Neural cell (in vitro differentiated cells): ENCODE results near the gene GFER. TPM values are rescaled to one million over a fixed set of nuclear protein-coding genes. Genes with fewer than 3 reads are reported as not detected.
A peak's percentile ranks its signal among the peaks of the same experiment; 100 is the strongest.

Source experiments
- H2AFZ ChIP-seq: fragments of 200-600, 300-800 bp; sonication (generic), shearing (Covaris generic); 2 replicates; pipeline ENCODE4 v1.6.0; 2014; ENCODE audit warnings: low read depth, mild to moderate bottlenecking, antibody characterized with exemption, low read length, moderate library complexity
- H3F3A ChIP-seq: fragments of 200-600 bp; shearing (Covaris generic); 2 replicates; pipeline ENCODE4 v1.6.1; 2016; ENCODE audit warnings: mild to moderate bottlenecking, moderate library complexity, mixed read lengths, antibody characterized with exemption, low read length; ENCODE audit not compliant: insufficient read depth, poor library complexity, severe bottlenecking
- H3K27ac ChIP-seq: fragments of 200-600, 300-800 bp; sonication (generic), shearing (Covaris generic); 2 replicates; pipeline ENCODE4 v1.5.1; 2014; ENCODE audit warnings: mild to moderate bottlenecking, low read length, moderate library complexity
- H3K27me3 ChIP-seq: fragments of 300-800, 200-600 bp; sonication (generic), shearing (Covaris generic); 2 replicates; pipeline ENCODE4 v1.6.0; 2014; ENCODE audit warnings: mild to moderate bottlenecking, low read depth, low read length, moderate library complexity; ENCODE audit not compliant: insufficient read depth
- H3K36me3 ChIP-seq: fragments of 300-800, 200-600 bp; sonication (generic), shearing (Covaris generic); 2 replicates; pipeline ENCODE4 v1.5.1; 2014; ENCODE audit warnings: mild to moderate bottlenecking, antibody characterized with exemption, low read length, moderate library complexity; ENCODE audit not compliant: insufficient read depth
- H3K4me2 ChIP-seq: fragments of 300-800, 200-600 bp; sonication (generic), shearing (Covaris generic); 2 replicates; pipeline ENCODE4 v1.6.0; 2014; ENCODE audit warnings: mild to moderate bottlenecking, low read length
- H3K4me3 ChIP-seq: fragments of 300-800, 200-600 bp; sonication (generic), shearing (Covaris generic); 2 replicates; pipeline ENCODE4 v1.5.1; 2014; ENCODE audit warnings: mild to moderate bottlenecking, low read length, moderate library complexity
- H3K79me2 ChIP-seq: fragments of 200-600 bp; shearing (Covaris generic); replicated peaks from 2 replicates; pipeline ENCODE4 v1.6.0; 2014; ENCODE audit warnings: mild to moderate bottlenecking, low read length, moderate library complexity; ENCODE audit not compliant: insufficient read depth
- H3K9ac ChIP-seq: fragments of 300-800, 200-600 bp; sonication (generic), shearing (Covaris generic); 2 replicates; pipeline ENCODE4 v1.6.1; 2016; ENCODE audit warnings: mild to moderate bottlenecking, low read length, mixed read lengths
- H3K9me2 ChIP-seq: fragments of 200-600 bp; shearing (Covaris generic); 2 replicates; pipeline ENCODE4 v1.6.1; 2016; ENCODE audit warnings: mild to moderate bottlenecking, low read length, mixed read lengths; ENCODE audit not compliant: insufficient read depth
- H3K9me3 ChIP-seq: fragments of 200-600, 300-800 bp; sonication (generic), shearing (Covaris generic); 2 replicates; pipeline ENCODE4 v1.6.1; 2016; ENCODE audit warnings: mild to moderate bottlenecking, mixed run types, low read length, moderate library complexity, mixed read lengths
- H4K20me1 ChIP-seq: fragments of 200-600 bp; shearing (Covaris generic); 2 replicates; pipeline ENCODE4 v1.6.1; 2016; ENCODE audit warnings: mild to moderate bottlenecking, mixed run types; ENCODE audit not compliant: insufficient read depth
- CTCF ChIP-seq: fragments of 450-650 bp; IDR thresholded peaks from 2 replicates; pipeline ENCODE4 v1.5.1; 2014; ENCODE audit warnings: antibody characterized with exemption, mild to moderate bottlenecking, moderate library complexity; ENCODE audit not compliant: poor library complexity, severe bottlenecking
- EP300 ChIP-seq: fragments of 450-650 bp; conservative IDR thresholded peaks from 2 replicates; pipeline ENCODE4 v1.6.1; 2014; ENCODE audit warnings: antibody characterized with exemption, mild to moderate bottlenecking, moderate library complexity; ENCODE audit not compliant: poor library complexity, severe bottlenecking
- EZH2 ChIP-seq: fragments of 200-600, 300-800 bp; shearing (Covaris generic), sonication (generic); IDR thresholded peaks from 2 replicates; pipeline ENCODE4 v1.6.1; 2014; ENCODE audit warnings: antibody characterized with exemption, low read length, borderline replicate concordance, mild to moderate bottlenecking; ENCODE audit not compliant: insufficient read depth, poor library complexity, severe bottlenecking
- MXI1 ChIP-seq: fragments of 450-650 bp; conservative IDR thresholded peaks from 2 replicates; pipeline ENCODE4 v1.6.1; 2014; ENCODE audit warnings: antibody characterized with exemption, mild to moderate bottlenecking; ENCODE audit not compliant: poor library complexity, severe bottlenecking
- POLR2AphosphoS5 ChIP-seq: IDR thresholded peaks from 2 replicates; pipeline ENCODE4 v1.6.1; 2012
- RAD21 ChIP-seq: fragments of 450-650 bp; conservative IDR thresholded peaks from 2 replicates; pipeline ENCODE4 v1.6.1; 2014; ENCODE audit warnings: antibody characterized with exemption, mild to moderate bottlenecking, moderate library complexity
- REST ChIP-seq: IDR thresholded peaks from 2 replicates; pipeline ENCODE4 v1.6.1; 2012; ENCODE audit warnings: borderline replicate concordance
- SMC3 ChIP-seq: fragments of 450-650 bp; conservative IDR thresholded peaks from 2 replicates; pipeline ENCODE4 v1.6.1; 2014; ENCODE audit warnings: antibody characterized with exemption, mild to moderate bottlenecking, moderate library complexity; ENCODE audit not compliant: poor library complexity
- TAF1 ChIP-seq: IDR thresholded peaks from 2 replicates; pipeline ENCODE4 v1.6.1; 2012; ENCODE audit warnings: low read depth
- polyA plus RNA-seq: library from polyadenylated mRNA; depleted of rRNA; stranded (reverse); fragments of >200 nt; gene quantifications from 2 replicates; pipeline ENCODE4 v1.2.3, GENCODE V29; 2014

The GFER gene
- polyA plus RNA-seq, 1 donor from 2014 or later, result 37.8 TPM

GRCh38 chr16:2028146-2028545, 44.2 kb downstream of the GFER start:
- TF ChIP-seq RAD21, result no peak
- Histone ChIP-seq H3K27me3 (peaks cover 24% of the 10 kb centered on the region), H2AFZ (no peak overlapping the region), H3K27ac (no peak overlapping the region), H3K4me3 (peak overlapping the region; percentile 63), H3K4me2 (no peak overlapping the region), H4K20me1 (no peaks in the 10 kb centered on the region), H3F3A (no peaks in the 10 kb centered on the region), H3K9me2 (no peaks in the 10 kb centered on the region), H3K9ac (no peak overlapping the region), H3K79me2 (no peaks in the 10 kb centered on the region), H3K36me3 (no peaks in the 10 kb centered on the region), H3K9me3 (no peaks in the 10 kb centered on the region)

GRCh38 chr16:2028620-2029220, 44.7 kb downstream of the GFER start:
- Histone ChIP-seq H3K36me3 (no peaks in the 10 kb centered on the region), H3K9me3 (no peaks in the 10 kb centered on the region), H2AFZ (no peak overlapping the region), H3K9ac (no peak overlapping the region), H4K20me1 (no peaks in the 10 kb centered on the region), H3K4me2 (no peak overlapping the region), H3K27ac (no peak overlapping the region), H3K27me3 (peaks cover 24% of the 10 kb centered on the region), H3K9me2 (no peaks in the 10 kb centered on the region), H3K4me3 (no peak overlapping the region), H3K79me2 (no peaks in the 10 kb centered on the region), H3F3A (no peaks in the 10 kb centered on the region)
- no peak for TF ChIP-seq CTCF
- no peak for TF ChIP-seq POLR2AphosphoS5
- TF ChIP-seq REST, result no peak

GRCh38 chr16:2029350-2029749, 45.4 kb downstream of the GFER start:
- Histone ChIP-seq H3K27me3 (peaks cover 24% of the 10 kb centered on the region), H3F3A (no peaks in the 10 kb centered on the region), H4K20me1 (no peaks in the 10 kb centered on the region), H3K79me2 (no peaks in the 10 kb centered on the region), H3K27ac (no peak overlapping the region), H3K36me3 (no peaks in the 10 kb centered on the region), H3K9me2 (no peaks in the 10 kb centered on the region), H3K9me3 (no peaks in the 10 kb centered on the region), H3K9ac (no peak overlapping the region), H3K4me2 (no peak overlapping the region), H2AFZ (no peak overlapping the region), H3K4me3 (no peak overlapping the region)
- no peak for TF ChIP-seq EZH2
- TF ChIP-seq REST, result no peak
- TF ChIP-seq POLR2AphosphoS5, result no peak
- TF ChIP-seq MXI1, result no peak
- no peak for TF ChIP-seq SMC3
- no peak for TF ChIP-seq CTCF
- no peak for TF ChIP-seq EP300
- TF ChIP-seq RAD21, result no peak
- TF ChIP-seq TAF1, result no peak
